GM12873 (cell line): ENCODE results near the gene CADM1.

Experiments
- TF ChIP-seq, protein P1 (sequence below): IDR thresholded peaks from 2 replicates; pipeline ENCODE4 v1.5.1; 2012; ENCODE audit warnings: low read depth, mild to moderate bottlenecking, moderate library complexity, low read length, control low read depth; ENCODE audit not compliant: insufficient read depth; ENCODE audit errors: missing control alignments

The CADM1 gene

DNA sequence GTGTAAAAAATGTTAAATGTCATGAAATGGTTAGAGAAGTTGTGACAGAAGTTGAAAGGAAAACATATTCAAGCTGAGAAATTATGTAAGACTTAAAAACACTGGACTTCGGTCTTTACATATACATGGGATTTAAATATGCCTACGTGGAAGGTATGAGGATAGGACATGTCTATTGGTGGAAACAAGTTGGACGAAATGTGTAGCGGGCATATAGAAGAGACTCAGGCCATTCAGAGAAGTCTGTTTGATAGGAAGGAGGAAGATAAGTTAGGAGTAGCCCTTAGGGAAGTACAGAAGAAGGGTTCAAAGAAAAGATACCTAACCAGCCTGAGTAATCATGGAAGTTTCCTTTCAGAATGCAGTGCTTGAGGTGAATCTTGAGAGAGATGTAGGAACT lies 14.7 kb downstream of the CADM1 start:
- TF ChIP-seq, protein P1, sequence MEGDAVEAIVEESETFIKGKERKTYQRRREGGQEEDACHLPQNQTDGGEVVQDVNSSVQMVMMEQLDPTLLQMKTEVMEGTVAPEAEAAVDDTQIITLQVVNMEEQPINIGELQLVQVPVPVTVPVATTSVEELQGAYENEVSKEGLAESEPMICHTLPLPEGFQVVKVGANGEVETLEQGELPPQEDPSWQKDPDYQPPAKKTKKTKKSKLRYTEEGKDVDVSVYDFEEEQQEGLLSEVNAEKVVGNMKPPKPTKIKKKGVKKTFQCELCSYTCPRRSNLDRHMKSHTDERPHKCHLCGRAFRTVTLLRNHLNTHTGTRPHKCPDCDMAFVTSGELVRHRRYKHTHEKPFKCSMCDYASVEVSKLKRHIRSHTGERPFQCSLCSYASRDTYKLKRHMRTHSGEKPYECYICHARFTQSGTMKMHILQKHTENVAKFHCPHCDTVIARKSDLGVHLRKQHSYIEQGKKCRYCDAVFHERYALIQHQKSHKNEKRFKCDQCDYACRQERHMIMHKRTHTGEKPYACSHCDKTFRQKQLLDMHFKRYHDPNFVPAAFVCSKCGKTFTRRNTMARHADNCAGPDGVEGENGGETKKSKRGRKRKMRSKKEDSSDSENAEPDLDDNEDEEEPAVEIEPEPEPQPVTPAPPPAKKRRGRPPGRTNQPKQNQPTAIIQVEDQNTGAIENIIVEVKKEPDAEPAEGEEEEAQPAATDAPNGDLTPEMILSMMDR, result no peak

DNA sequence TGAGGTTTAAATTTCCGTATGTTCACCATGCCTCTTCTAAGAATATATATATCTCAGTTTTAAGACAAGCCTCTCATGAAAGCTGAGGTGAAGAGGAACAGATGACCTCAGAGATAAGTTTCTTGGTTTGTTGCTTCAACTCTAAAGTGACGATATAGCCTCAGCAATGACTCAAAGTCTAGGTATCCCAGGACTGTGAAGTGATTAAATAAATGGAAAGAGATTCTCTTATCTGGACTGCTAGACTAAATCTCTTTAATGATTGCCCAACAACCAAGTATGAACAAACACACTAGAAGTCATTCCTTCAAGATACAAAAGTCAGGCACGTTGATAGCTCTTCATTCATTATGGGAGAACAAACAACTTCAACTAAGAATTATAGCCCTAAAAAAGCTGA lies 15.3 kb downstream of the CADM1 start:
- TF ChIP-seq, protein P1, result no peak

DNA sequence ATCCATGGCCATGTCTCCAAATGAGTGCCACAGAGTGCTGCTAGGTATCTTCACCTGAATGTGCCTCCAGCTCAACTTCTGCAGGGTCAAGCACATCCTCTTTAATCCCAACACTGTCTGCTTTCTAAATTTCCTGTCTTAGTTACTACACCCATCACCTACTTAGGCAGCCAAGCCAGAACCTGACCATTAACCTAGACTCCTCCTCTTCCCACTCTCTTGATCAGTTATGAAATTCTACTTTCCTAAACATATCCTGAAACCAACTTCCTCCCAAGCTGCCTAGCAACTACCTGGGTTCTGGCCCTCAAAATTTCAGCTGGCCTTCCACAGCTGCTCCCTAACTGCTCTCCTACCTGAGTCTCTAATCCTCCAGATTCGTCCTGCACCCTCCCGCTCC lies 22.7 kb downstream of the CADM1 start:
- TF ChIP-seq, protein P1, result no peak

DNA sequence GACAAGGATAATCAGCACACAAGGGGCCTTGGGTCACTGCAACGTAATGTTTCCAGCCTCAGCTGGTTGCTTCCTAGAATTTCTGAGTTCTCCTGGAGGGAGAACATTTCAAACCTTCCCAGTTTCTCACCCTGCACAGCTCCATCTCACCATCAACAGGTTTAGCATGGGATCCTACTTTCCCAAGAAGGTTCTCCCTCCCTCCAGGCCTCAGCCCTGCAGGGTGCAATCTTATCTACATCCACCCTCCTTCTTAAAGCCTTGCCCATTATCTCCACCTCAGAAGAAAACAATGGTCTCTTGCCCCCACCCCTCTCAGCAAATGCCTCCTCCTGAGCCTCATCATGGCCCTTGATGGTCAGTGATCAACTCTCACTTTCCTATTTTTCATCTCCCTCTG lies 23.6 kb downstream of the CADM1 start:
- TF ChIP-seq, protein P1, result no peak

DNA sequence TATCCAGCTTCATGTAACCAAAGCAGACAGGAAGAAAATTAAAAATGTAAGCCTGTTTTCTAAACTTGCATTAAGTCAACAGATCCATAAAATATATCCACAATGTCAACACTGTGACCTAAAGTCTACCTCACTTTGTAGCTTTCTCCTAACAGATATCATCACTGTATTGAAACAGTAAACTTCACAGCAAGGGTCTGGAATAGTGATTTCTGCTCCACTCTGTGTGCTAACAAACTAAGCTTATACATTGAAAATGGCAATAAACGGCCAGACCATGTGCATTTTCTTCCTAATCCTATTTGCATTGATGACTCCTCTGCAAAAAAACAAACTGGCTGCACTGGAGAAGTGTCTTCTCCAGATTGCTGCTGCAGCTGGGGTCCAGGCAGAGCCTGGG lies 26.8 kb downstream of the CADM1 start:
- TF ChIP-seq, protein P1, result no peak

DNA sequence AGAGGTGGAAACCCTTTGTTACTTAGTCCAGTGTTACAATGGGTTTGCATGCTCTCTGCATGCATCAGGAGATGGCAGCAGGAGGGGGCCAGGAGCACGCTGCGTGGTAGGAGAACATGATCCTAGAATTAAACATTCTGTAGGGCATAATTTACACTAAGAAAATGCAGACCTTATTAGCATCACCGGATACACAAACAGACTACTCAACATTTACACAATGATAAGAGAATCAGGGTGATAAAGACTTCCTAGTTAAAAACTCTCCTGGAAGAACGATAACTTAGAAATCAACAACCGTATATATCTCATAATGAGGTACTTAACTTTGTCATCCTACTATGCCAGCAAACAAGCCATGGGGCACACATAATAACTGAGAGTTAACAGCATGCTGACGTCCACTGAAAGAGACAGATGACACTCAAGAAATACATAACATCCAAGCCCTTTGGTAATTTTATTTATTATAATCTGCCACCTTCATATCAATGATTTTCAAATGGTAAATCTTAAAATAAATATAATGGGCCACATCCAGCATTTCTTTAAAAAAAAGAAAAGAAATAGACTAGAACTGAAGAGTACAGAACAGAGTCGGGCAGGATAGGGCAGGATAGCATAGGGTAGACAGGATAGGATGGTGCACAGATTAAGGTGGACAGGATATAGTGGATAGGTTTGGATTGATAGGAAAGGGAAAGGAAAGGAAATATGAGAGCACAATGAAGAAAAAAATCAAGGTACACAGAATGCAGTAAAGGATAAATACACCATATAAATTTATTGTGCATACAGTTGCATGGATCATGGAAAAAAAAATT lies 27.5 kb downstream of the CADM1 start:
- TF ChIP-seq, protein P1, result no peak

DNA sequence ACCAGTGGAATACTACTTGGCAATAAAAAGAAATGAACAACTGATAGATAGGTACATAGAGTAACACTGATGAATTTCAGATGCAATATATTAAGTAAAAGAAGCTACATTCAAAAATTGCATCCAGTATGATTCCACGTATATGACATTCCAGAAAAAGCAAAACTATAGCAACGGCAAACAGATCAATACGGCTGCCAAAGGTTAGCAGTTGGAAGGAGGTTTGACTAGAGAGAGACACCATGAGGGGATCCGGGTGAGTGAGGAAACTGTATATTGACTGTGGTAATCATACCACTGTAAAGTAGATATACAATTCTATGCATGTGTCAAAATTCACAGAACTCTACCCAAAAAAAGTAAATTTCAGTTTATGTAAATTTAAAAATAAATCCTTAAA lies 28.7 kb downstream of the CADM1 start:
- TF ChIP-seq, protein P1, result no peak

DNA sequence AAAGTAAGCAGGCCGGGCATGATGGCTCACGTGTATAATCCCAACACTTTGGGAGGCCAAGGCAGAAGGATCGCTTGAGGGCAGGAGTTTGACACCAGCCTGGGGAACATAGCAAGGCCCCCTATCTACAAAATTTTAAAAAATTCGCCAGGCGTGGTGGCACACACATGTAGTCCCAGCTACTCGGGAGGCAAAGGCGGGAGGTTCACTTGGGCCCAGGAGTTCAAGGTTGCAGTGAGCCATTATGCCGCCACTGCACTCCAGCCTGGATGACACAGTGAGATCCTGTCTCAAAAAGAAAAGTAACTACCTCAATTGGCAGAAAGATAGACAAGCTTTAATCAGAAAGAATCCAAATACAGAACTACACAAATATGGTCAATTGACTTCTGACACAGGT lies 31.0 kb downstream of the CADM1 start:
- TF ChIP-seq, protein P1, result no peak
